GM12801 (cell line): ENCODE results near the gene NAXD.

Experiments used
- CTCF ChIP-seq: IDR thresholded peaks from one replicate; pipeline ENCODE4 v1.5.1; 2011; ENCODE audit warnings: control low read depth; ENCODE audit not compliant: insufficient read length; ENCODE audit errors: extremely low read depth

Gene NAXD

GRCh38 chr13:110600980-110601379 lies 14.4 kb upstream of the NAXD start:
- TF ChIP-seq CTCF: no peak

DNA sequence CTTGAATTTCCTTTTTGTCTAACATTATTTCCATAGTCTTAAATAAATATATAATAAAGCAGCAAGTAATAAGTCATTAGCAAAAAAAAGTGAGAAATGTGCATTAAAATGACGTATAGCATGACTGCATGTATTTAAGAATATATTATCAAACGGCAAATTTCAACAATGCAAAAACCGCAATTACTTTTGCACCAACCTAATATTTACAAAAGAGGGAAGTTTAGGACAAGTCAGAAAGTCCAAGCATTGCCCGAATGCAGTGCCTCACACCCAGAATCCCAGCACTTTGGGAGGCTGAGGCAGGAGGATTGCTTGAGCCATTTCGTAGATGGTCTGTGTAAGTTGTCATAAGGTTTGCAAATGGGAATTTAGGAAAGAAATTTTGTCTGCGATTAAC lies 10.2 kb upstream of the NAXD start:
- TF ChIP-seq CTCF: no peak

DNA sequence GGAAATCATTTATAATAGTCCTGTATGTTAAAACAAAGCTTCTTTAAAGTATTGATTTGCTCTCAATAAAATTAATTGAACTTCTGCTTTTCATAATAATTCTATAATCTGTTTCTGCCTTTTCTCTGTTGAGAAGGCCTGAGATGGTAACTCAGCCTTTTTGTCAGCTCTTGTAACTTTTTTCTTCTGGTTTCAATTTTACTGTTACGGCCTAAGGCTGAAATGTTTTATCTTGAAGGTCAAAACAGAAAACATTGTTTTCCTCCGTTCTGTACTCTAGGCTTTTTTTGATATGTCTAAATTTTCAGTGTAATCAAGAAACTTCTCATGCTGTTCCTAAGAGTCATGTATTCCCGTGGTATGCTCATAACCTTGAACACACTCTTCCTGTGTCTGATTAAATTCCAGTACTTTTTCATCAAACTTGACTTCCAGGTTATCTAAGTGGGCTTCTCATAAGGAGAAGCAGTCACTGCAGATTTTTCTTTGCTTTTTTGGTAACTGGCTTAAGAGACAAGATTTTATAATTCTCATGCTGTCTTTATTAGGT lies 7.6 kb upstream of the NAXD start:
- TF ChIP-seq CTCF: no peak

DNA sequence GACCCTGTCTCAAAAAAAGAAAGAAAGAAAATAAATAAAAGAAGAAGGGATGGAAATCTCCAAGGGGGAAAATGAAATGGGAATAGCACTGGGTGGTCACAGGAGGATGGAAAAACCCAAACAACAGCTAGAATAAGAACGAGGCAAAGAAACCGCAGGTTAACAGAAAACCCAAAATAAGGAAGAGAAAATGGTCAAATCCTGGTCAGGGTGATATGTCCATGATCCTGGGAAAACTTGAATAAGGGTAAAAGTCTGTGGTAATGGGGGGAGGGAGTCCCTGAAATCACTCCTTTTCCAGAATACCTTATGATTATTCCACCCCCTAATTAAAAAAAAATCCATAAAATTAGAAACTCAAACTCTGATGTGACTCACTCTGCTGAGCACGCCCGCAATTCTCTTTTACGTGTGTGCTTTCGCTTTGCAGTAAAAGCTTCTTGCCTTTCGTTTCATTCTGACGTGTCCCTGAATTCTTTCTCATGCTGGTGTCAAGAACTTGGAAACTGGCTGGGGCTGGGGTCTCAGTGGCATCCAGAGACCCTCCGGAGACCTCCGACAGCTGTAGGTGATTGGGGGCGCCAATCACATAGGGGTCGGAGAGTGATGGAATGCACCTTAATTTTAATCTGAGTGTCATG lies 4.3 kb upstream of the NAXD start:
- TF ChIP-seq CTCF: no peak

DNA sequence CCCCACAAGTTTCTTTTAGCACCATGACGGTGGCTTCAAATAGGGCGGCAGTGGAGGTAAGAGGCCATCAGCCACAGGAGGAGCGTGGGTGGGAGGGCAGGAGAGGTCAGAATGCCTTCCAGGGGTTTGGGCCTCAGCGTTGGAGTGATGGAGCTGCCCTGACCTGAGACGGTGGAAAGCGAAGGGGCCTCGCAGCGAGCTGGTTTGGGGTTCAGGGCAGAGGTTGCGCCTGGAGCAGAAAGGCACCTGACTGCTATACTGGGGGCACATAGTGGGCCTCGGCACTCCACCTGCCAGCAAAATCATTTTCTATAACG lies 382 bp upstream of the NAXD start:
- TF ChIP-seq CTCF: no peak

GRCh38 chr13:110616103-110617101 lies 1.1 kb downstream of the NAXD start:
- TF ChIP-seq CTCF: no peak

- TF ChIP-seq CTCF: no peak
Measured at GRCh38 chr13:110617321-110618072, 2.2 kb downstream of the NAXD start.
